GM12878 (cell line): ENCODE data around the gene LASP1. TPM values are rescaled to one million over a fixed set of nuclear protein-coding genes. Genes with fewer than 3 reads are reported as not detected.

Source experiments
- ATAC-seq: fragments of 200-7000 bp; cut with Tn5 transposase; 3 replicates; pipeline ENCODE4 v1.9.1; 2020; ENCODE audit warnings: mild to moderate bottlenecking, moderate library complexity
- BruUV-seq: library from RNA; stranded (reverse); fragments of 400-500 nt; replicated peaks from 2 replicates; lab custom pipeline; 2021; lab: Mats Ljungman, UMichigan
- CTCF ChIA-PET: fragments of 300-600 bp; sonication (Branson Sonifier 250); formaldehyde crosslinking; extraction: SDS; loops from one replicate; lab custom pipeline; 2021; ENCODE audit warnings: inconsistent platforms; lab: Yijun Ruan, JAX
- POLR2A ChIA-PET: fragments of 350-600 bp; formaldehyde crosslinking; extraction: SDS; loops from one replicate; lab custom pipeline; 2021; ENCODE audit warnings: inconsistent platforms; lab: Charles Lee
- RAD21 ChIA-PET: fragments of 300-600 bp; sonication (Branson Sonifier 250); formaldehyde crosslinking; loops from one replicate; lab custom pipeline; 2023; ENCODE audit warnings: antibody characterized with exemption; ENCODE audit not compliant: unreplicated experiment; lab: Charles Lee
- SMC1A ChIA-PET: fragments of 300-600 bp; sonication (Branson Sonifier 250); formaldehyde crosslinking; loops from one replicate; lab custom pipeline; 2023; ENCODE audit not compliant: unreplicated experiment, uncharacterized antibody; lab: Charles Lee
- DNase-seq: peaks from one replicate; pipeline ENCODE4 v3.0.0-alpha.2; 2011; ENCODE audit warnings: low read depth, low spot score
- FAIRE-seq: peaks from 3 replicates; lab custom pipeline; 2011; peaks lifted over from hg19 to GRCh38; lab: Jason Lieb, UNC
- H2AFZ ChIP-seq: 2 replicates; pipeline ENCODE4 v1.6.0; 2011; ENCODE audit warnings: low read depth, low read length, control low read depth; ENCODE audit not compliant: control insufficient read depth
- H3K27ac ChIP-seq: 2 replicates; pipeline ENCODE4 v1.5.1; 2011; ENCODE audit warnings: control low read depth; ENCODE audit not compliant: control insufficient read depth, insufficient read depth
- H3K27me3 ChIP-seq, 2 experiments: replicated peaks in 1 of 2; 2 replicates each; pipeline versions ENCODE4 v1.6.0 to v1.6.1; 2011; ENCODE audit warnings: low read length in 1 of 2; ENCODE audit not compliant: control insufficient read depth in 2 of 2, insufficient read depth in 2 of 2
- H3K36me3 ChIP-seq, 2 experiments: 2 replicates each; pipeline ENCODE4 v1.5.1; 2011; ENCODE audit warnings: low read length in 1 of 2; ENCODE audit not compliant: control insufficient read depth in 2 of 2, insufficient read depth in 2 of 2
- H3K4me1 ChIP-seq: 2 replicates; pipeline ENCODE4 v1.6.1; 2011; ENCODE audit warnings: mild to moderate bottlenecking, low read length, moderate library complexity, mixed read lengths; ENCODE audit not compliant: control insufficient read depth, insufficient read depth
- H3K4me2 ChIP-seq: 2 replicates; pipeline ENCODE4 v1.6.0; 2011; ENCODE audit warnings: control low read depth; ENCODE audit not compliant: control insufficient read depth, insufficient read depth
- H3K4me3 ChIP-seq: fragments of 200-600 bp; sonication (generic); 2 replicates; pipeline ENCODE4 v1.5.1; 2016
- H3K79me2 ChIP-seq: 2 replicates; pipeline ENCODE4 v1.6.0; 2011; ENCODE audit warnings: low read length; ENCODE audit not compliant: control insufficient read depth, insufficient read depth
- H3K9ac ChIP-seq: 2 replicates; pipeline ENCODE4 v1.8.0; 2011; ENCODE audit warnings: low read length, control low read depth, mixed read lengths; ENCODE audit not compliant: control insufficient read depth, insufficient read depth
- H3K9me3 ChIP-seq: replicated peaks from 3 replicates; pipeline ENCODE4 v1.5.1; 2011; ENCODE audit warnings: mild to moderate bottlenecking, low read length; ENCODE audit not compliant: control insufficient read depth, insufficient read depth
- H4K20me1 ChIP-seq: 2 replicates; pipeline ENCODE4 v1.6.0; 2011; ENCODE audit not compliant: control insufficient read depth, insufficient read depth
- BACH1 ChIP-seq: fragments of 450-650 bp; IDR thresholded peaks from 2 replicates; pipeline ENCODE4 v1.6.1; 2017; ENCODE audit warnings: mild to moderate bottlenecking, borderline replicate concordance
- BHLHE40 ChIP-seq, 2 experiments: fragments of 450-650 bp in 1 of 2; IDR thresholded peaks; 2 replicates each; pipeline ENCODE4 v1.6.1; 2011 to 2017; ENCODE audit warnings: low read depth in 2 of 2, borderline replicate concordance in 1 of 2, improper control_type of control experiment in 1 of 2, low read length in 1 of 2, mild to moderate bottlenecking in 1 of 2
- EED ChIP-seq: sonication (generic); IDR thresholded peaks from 2 replicates; pipeline ENCODE4 v1.6.1; 2016; ENCODE audit warnings: antibody characterized with exemption, low read depth
- ESRRA ChIP-seq: IDR thresholded peaks from 2 replicates; pipeline ENCODE4 v1.6.1; 2012; ENCODE audit warnings: mild to moderate bottlenecking, low read length, improper control_type of control experiment
- ETV6 ChIP-seq, 2 experiments: fragments of 450-650 bp in 1 of 2; IDR thresholded peaks in 1 of 2; conservative IDR thresholded peaks in 1 of 2; 2 replicates each; pipeline ENCODE4 v1.6.1; 2014; ENCODE audit warnings: antibody characterized with exemption in 1 of 2, borderline replicate concordance in 1 of 2, low read depth in 1 of 2, mild to moderate bottlenecking in 1 of 2, moderate library complexity in 1 of 2
- JUNB ChIP-seq: IDR thresholded peaks from 2 replicates; pipeline ENCODE4 v1.6.1; 2016; ENCODE audit warnings: antibody characterized with exemption, mild to moderate bottlenecking
- JUND ChIP-seq: IDR thresholded peaks from 2 replicates; pipeline ENCODE4 v1.6.1; 2012; ENCODE audit warnings: low read depth, mild to moderate bottlenecking, low read length, improper control_type of control experiment, moderate library complexity
- KLF5 ChIP-seq: fragments of 450-650 bp; IDR thresholded peaks from 2 replicates; pipeline ENCODE4 v1.6.1; 2014; ENCODE audit warnings: mild to moderate bottlenecking; ENCODE audit not compliant: partially characterized antibody
- RBBP5 ChIP-seq: fragments of 200-600 bp; sonication (generic); conservative IDR thresholded peaks from 2 replicates; pipeline ENCODE4 v1.6.1; 2016
- SMAD1 ChIP-seq: fragments of 450-650 bp; IDR thresholded peaks from 2 replicates; pipeline ENCODE4 v1.6.1; 2018; ENCODE audit warnings: mild to moderate bottlenecking, low read depth; ENCODE audit not compliant: partially characterized antibody
- SUZ12 ChIP-seq: fragments of 200-600 bp; sonication (generic); IDR thresholded peaks from one replicate; pipeline ENCODE4 v1.6.1; 2018; ENCODE audit warnings: antibody characterized with exemption, mild to moderate bottlenecking; ENCODE audit not compliant: unreplicated experiment
- TAF1 ChIP-seq: IDR thresholded peaks from 2 replicates; pipeline ENCODE4 v1.6.1; 2011; ENCODE audit warnings: mild to moderate bottlenecking, low read depth, low read length, borderline replicate concordance
- ZNF207 ChIP-seq: fragments of 450-650 bp; IDR thresholded peaks from 2 replicates; pipeline ENCODE4 v1.6.1; 2014; ENCODE audit warnings: antibody characterized with exemption, mild to moderate bottlenecking, borderline replicate concordance
- WGBS: methylation state at CpG from one replicate; pipeline ENCODE4 v1.1.6; 2016; ENCODE audit warnings: low lambda C conversion rate; ENCODE audit not compliant: insufficient replicate concordance, insufficient coverage; ENCODE audit errors: missing lambda C conversion rate; 5-methylcytosine and 5-hydroxymethylcytosine counted together
- in situ Hi-C: fragments of 300-500 bp; cut with MboI; formaldehyde crosslinking; loops from 9 replicates; pipeline ENCODE4 v1.14.3; 2018; ENCODE audit warnings: mixed read lengths
- intact Hi-C: fragments of 100-400 bp; cut with micrococcal nuclease; formaldehyde crosslinking; loops from one replicate; pipeline ENCODE4 v1.14.2; 2022; ENCODE audit not compliant: unreplicated experiment
- polyA plus RNA-seq, 11 experiments: library from polyadenylated mRNA; depleted of rRNA in 4 of 11; unstranded in 6 of 11; stranded (reverse) in 5 of 11; fragments of >200 nt; fragmentation: Nextera tagmentation in 4 of 11; fragmentation: Illumina TruSeq in 1 of 11; extraction: Ambion mirVana in 4 of 11; extraction: Trizol in 1 of 11; gene quantifications; 1 replicate in 1 of 11; 2 replicates in 10 of 11; pipeline versions ENCODE4 v1.2.1 to v1.2.3, GENCODE V29; 2011 to 2016; ENCODE audit warnings: inconsistent platforms in 2 of 11, missing spikeins in 2 of 11, low read depth in 1 of 11
- total RNA-seq, 4 experiments: library from RNA; depleted of rRNA in 3 of 4; stranded (reverse); fragments of >200 nt in 3 of 4; fragmentation: Illumina TruSeq in 1 of 4; extraction: Trizol in 1 of 4; gene quantifications; 2 replicates each; pipeline versions ENCODE4 v1.2.1 to v1.2.3, GENCODE V29; 2013 to 2021
- TF ChIP-seq, protein P1 (sequence below): IDR thresholded peaks from 2 replicates; pipeline ENCODE4 v1.6.1; 2011; ENCODE audit warnings: borderline replicate concordance, low read depth, mild to moderate bottlenecking, moderate library complexity, mixed read lengths, low read length; ENCODE audit not compliant: insufficient read depth; ENCODE audit errors: extremely low read length
- TF ChIP-seq, protein P2 (sequence below): fragments of 450-650 bp; IDR thresholded peaks from 2 replicates; pipeline ENCODE4 v1.6.1; 2017; ENCODE audit warnings: borderline replicate concordance
- TF ChIP-seq, protein P3 (sequence below): IDR thresholded peaks from 2 replicates; pipeline ENCODE4 v1.6.1; 2011; ENCODE audit warnings: borderline replicate concordance, low read depth, mild to moderate bottlenecking, moderate library complexity, low read length; ENCODE audit not compliant: insufficient read depth, poor library complexity, severe bottlenecking

The LASP1 gene
- total and polyA plus RNA-seq, 10 of the 15 experiments (the other 5 are each of a cell fraction or from before 2014, with no cell fraction given): 21.0 to 114 (median 59.3) TPM

DNA sequence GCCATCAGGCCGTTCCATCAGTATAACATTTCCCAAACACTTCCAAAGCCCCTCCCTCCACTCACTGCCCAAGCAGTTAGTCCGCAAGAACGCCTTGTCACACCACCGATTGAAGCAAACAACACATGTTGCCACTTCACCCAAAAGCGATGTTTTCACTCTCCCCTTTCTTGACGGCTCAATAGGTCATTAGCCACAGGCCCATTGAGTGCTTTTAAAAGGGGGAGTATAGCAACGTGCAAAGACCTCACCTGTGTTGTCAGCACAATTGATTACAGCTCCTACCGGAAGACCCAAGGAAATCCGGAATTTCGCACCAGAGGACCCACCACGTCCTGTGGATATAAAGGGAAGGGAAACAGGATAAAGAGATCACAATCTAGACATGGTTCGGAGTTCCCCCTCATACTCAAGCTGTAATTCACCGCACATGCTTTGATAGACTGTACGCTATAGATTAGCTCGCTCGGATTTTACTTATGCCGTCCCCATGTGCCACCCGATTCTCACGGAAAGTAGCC is 17.0 kb upstream of the LASP1 start:
- Histone ChIP-seq H3K79me2 (peaks cover 36% of the 10 kb centered on the region), H3K27me3 (no peaks in the 10 kb centered on the region), H3K4me3 (peak overlapping the region; percentile 88), H3K36me3 (peaks cover 6 to 44% of the 10 kb centered on the region in 2 experiments), H4K20me1 (peaks cover 16% of the 10 kb centered on the region; the same call in 1 of the 2 replicates), H3K27ac (peak overlapping the region; percentile 95), H2AFZ (no peak overlapping the region), H3K4me2 (peak overlapping the region; percentile 60), H3K4me1 (peaks cover 16% of the 10 kb centered on the region), H3K9ac (peak overlapping the region; percentile 88), H3K9me3 (no peaks in the 10 kb centered on the region)
- no TSS peak for BruUV-seq
- DNase-seq: no peak
- peak; percentile 15 for ATAC-seq
- in situ Hi-C loops: no loop called here
- RAD21 ChIA-PET: interaction anchor here (0.7 to 4.6 kb wide), 5 partner anchors 18 to 300 kb away, joined by 3 to 37 read pairs (median 3); partner anchors contain the start of genes LASP1 and PIP4K2B
- TF ChIP-seq ESRRA (no peak), JUND (no peak), ETV6 (conservative IDR thresholded peaks at IDR 0.05 in 1 of 2, IDR thresholded peaks at IDR 0.05 in 1 of 2; ENCODE audit: borderline replicate concordance in 1 of 2, low read depth in 1 of 2) (no peak), SMAD1 (no peak), SUZ12 (no peak), KLF5 (no peak), RBBP5 (no peak), ZNF207 (no peak), BHLHE40 (IDR thresholded peaks at IDR 0.05; ENCODE audit: borderline replicate concordance in 1 of 2, low read depth in 2 of 2, low read length in 1 of 2) (no peak), JUNB (no peak), EED (no peak), BACH1 (no peak), TAF1 (no peak)
- TF ChIP-seq, protein P1, sequence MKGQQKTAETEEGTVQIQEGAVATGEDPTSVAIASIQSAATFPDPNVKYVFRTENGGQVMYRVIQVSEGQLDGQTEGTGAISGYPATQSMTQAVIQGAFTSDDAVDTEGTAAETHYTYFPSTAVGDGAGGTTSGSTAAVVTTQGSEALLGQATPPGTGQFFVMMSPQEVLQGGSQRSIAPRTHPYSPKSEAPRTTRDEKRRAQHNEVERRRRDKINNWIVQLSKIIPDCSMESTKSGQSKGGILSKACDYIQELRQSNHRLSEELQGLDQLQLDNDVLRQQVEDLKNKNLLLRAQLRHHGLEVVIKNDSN: no peak
- TF ChIP-seq, protein P2, sequence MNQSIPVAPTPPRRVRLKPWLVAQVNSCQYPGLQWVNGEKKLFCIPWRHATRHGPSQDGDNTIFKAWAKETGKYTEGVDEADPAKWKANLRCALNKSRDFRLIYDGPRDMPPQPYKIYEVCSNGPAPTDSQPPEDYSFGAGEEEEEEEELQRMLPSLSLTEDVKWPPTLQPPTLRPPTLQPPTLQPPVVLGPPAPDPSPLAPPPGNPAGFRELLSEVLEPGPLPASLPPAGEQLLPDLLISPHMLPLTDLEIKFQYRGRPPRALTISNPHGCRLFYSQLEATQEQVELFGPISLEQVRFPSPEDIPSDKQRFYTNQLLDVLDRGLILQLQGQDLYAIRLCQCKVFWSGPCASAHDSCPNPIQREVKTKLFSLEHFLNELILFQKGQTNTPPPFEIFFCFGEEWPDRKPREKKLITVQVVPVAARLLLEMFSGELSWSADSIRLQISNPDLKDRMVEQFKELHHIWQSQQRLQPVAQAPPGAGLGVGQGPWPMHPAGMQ: no peak
- TF ChIP-seq, protein P3, sequence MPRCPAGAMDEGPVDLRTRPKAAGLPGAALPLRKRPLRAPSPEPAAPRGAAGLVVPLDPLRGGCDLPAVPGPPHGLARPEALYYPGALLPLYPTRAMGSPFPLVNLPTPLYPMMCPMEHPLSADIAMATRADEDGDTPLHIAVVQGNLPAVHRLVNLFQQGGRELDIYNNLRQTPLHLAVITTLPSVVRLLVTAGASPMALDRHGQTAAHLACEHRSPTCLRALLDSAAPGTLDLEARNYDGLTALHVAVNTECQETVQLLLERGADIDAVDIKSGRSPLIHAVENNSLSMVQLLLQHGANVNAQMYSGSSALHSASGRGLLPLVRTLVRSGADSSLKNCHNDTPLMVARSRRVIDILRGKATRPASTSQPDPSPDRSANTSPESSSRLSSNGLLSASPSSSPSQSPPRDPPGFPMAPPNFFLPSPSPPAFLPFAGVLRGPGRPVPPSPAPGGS: no peak
- WGBS: under 1% methylated on average over 19 of the region's 19 CpGs
- FAIRE-seq: no peak
- intact Hi-C loops: loop anchor here (2.0 kb wide), 1 partner anchor 16 kb away; no protein-coding TSS in a partner anchor
- POLR2A ChIA-PET: interaction anchor here (1.1 to 3.1 kb wide), 6 partner anchors 17 to 54 kb away, joined by 3 to 61 read pairs (median 8); partner anchors contain the start of genes CWC25 and LASP1
- SMC1A ChIA-PET: interaction anchor here (0.6 to 4.1 kb wide), 8 partner anchors 11 to 130 kb away, joined by 3 to 20 read pairs (median 6); partner anchors contain the start of genes CWC25 and LASP1
- CTCF ChIA-PET: interaction anchor here (0.6 to 1.6 kb wide), 4 partner anchors 10 to 312 kb away, joined by 3 to 4 read pairs (median 4); no protein-coding TSS in a partner anchor
